ENCODE measurements around the gene PRUNE2.

Gene PRUNE2

DNA sequence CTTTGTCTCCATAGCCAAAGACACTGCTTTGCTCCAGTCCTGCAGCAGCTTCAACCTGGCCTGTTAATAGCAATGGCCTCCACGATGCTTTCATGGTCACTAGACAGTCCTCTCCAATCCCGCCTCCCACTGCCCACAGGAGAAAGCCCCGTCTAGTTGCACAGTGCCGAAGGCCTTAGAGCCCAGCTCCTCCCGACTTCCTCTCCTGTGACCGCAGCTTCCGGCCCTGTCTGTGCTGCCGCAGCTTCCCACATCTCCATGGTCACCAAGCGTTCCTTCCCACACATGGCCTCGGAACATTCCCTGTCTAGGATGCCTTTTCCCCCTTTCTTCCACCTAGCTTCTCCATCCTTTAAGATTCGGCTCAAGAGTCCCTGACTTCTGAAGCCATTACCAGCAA is 118.2 kb downstream of the PRUNE2 start:
- H3K4me1 ChIP-seq (ENCODE audit: insufficient read depth, low read length), result no peaks in the 10 kb centered on the region
- ATAC-seq (ENCODE audit: insufficient read depth, low read depth), result no peak
- H3K79me2 ChIP-seq (ENCODE audit: insufficient read depth, low read length), result no peaks in the 10 kb centered on the region
- H3K36me3 ChIP-seq (ENCODE audit: insufficient read depth, low read length), result no peaks in the 10 kb centered on the region
- H3K4me2 ChIP-seq (ENCODE audit: insufficient read depth, low read length), result no peak overlapping the region
- H2AFZ ChIP-seq (ENCODE audit: low read depth, low read length), result no peak overlapping the region
- H3K4me3 ChIP-seq (ENCODE audit: low read depth in 1 of 2, low read length in 2 of 2), result no peak overlapping the region
- no peak for TF ChIP-seq EZH2 (IDR thresholded peaks at IDR 0.05; ENCODE audit: borderline replicate concordance, low read depth, low read length, severe bottlenecking)
- TF ChIP-seq, protein P1, sequence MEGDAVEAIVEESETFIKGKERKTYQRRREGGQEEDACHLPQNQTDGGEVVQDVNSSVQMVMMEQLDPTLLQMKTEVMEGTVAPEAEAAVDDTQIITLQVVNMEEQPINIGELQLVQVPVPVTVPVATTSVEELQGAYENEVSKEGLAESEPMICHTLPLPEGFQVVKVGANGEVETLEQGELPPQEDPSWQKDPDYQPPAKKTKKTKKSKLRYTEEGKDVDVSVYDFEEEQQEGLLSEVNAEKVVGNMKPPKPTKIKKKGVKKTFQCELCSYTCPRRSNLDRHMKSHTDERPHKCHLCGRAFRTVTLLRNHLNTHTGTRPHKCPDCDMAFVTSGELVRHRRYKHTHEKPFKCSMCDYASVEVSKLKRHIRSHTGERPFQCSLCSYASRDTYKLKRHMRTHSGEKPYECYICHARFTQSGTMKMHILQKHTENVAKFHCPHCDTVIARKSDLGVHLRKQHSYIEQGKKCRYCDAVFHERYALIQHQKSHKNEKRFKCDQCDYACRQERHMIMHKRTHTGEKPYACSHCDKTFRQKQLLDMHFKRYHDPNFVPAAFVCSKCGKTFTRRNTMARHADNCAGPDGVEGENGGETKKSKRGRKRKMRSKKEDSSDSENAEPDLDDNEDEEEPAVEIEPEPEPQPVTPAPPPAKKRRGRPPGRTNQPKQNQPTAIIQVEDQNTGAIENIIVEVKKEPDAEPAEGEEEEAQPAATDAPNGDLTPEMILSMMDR (IDR thresholded peaks at IDR 0.05; ENCODE audit: borderline replicate concordance, extremely low read depth, low read length, poor library complexity, severe bottlenecking), result no peak
- no peak for DNase-seq
- H3K9me3 ChIP-seq (ENCODE audit: insufficient read depth, low read length, severe bottlenecking), result no peaks in the 10 kb centered on the region
- no peaks in the 10 kb centered on the region for H4K20me1 ChIP-seq (ENCODE audit: insufficient read depth, low read length)
- H3K27ac ChIP-seq (ENCODE audit: low read length), result no peak overlapping the region
- H3K27me3 ChIP-seq (ENCODE audit: insufficient read depth, low read length, poor library complexity), result no peaks in the 10 kb centered on the region
- no peak overlapping the region for H3K9ac ChIP-seq (ENCODE audit: low read depth, low read length)

DNA sequence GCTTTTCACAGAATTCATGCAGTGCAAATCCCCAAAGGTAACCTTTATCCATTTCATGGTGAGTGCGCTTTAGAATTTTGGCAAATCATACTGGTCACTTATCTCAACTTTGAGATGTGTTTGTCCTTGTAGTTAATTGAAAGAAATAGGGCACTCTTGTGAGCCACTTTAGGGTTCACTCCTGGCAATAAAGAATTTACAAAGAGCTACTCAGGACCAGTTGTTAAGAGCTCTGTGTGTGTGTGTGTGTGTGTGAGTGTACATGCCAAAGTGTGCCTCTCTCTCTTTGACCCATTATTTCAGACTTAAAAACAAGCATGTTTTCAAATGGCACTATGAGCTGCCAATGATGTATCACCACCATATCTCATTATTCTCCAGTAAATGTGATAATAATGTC is 120.4 kb downstream of the PRUNE2 start:
- no peak for ATAC-seq (ENCODE audit: insufficient read depth, low read depth)
- Histone ChIP-seq H3K27ac (ENCODE audit: low read length) (no peak overlapping the region), H3K4me3 (ENCODE audit: low read depth in 1 of 2, low read length in 2 of 2) (no peak overlapping the region), H3K36me3 (ENCODE audit: insufficient read depth, low read length) (no peaks in the 10 kb centered on the region), H4K20me1 (ENCODE audit: insufficient read depth, low read length) (no peaks in the 10 kb centered on the region), H3K27me3 (ENCODE audit: insufficient read depth, low read length, poor library complexity) (no peaks in the 10 kb centered on the region), H3K4me2 (ENCODE audit: insufficient read depth, low read length) (no peak overlapping the region), H2AFZ (ENCODE audit: low read depth, low read length) (no peak overlapping the region), H3K9me3 (ENCODE audit: insufficient read depth, low read length, severe bottlenecking) (no peaks in the 10 kb centered on the region), H3K9ac (ENCODE audit: low read depth, low read length) (no peak overlapping the region), H3K79me2 (ENCODE audit: insufficient read depth, low read length) (no peaks in the 10 kb centered on the region), H3K4me1 (ENCODE audit: insufficient read depth, low read length) (no peaks in the 10 kb centered on the region)
- no peak for TF ChIP-seq EZH2 (IDR thresholded peaks at IDR 0.05; ENCODE audit: borderline replicate concordance, low read depth, low read length, severe bottlenecking)
- TF ChIP-seq, protein P1 (IDR thresholded peaks at IDR 0.05; ENCODE audit: borderline replicate concordance, extremely low read depth, low read length, poor library complexity, severe bottlenecking), result no peak
- DNase-seq, result no peak

DNA sequence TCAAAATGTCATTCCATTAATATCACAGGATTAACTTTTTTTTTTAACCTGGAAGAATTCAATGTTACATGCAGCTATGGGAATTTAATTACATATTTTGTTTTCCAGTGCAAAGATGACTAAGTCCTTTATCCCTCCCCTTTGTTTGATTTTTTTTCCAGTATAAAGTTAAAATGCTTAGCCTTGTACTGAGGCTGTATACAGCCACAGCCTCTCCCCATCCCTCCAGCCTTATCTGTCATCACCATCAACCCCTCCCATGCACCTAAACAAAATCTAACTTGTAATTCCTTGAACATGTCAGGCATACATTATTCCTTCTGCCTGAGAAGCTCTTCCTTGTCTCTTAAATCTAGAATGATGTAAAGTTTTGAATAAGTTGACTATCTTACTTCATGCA is 121.0 kb downstream of the PRUNE2 start:
- DNase-seq (no peak), ATAC-seq (ENCODE audit: insufficient read depth, low read depth) (no peak)
- no peak overlapping the region for H3K9ac ChIP-seq (ENCODE audit: low read depth, low read length)
- no peak overlapping the region for H3K4me3 ChIP-seq (ENCODE audit: low read depth in 1 of 2, low read length in 2 of 2)
- H3K27ac ChIP-seq (ENCODE audit: low read length), result no peak overlapping the region
- TF ChIP-seq EZH2 (IDR thresholded peaks at IDR 0.05; ENCODE audit: borderline replicate concordance, low read depth, low read length, severe bottlenecking), result no peak
- TF ChIP-seq, protein P1 (IDR thresholded peaks at IDR 0.05; ENCODE audit: borderline replicate concordance, extremely low read depth, low read length, poor library complexity, severe bottlenecking), result no peak
- no peak overlapping the region for H2AFZ ChIP-seq (ENCODE audit: low read depth, low read length)
- no peaks in the 10 kb centered on the region for H3K79me2 ChIP-seq (ENCODE audit: insufficient read depth, low read length)
- H3K4me2 ChIP-seq (ENCODE audit: insufficient read depth, low read length), result no peak overlapping the region
- H4K20me1 ChIP-seq (ENCODE audit: insufficient read depth, low read length), result no peaks in the 10 kb centered on the region
- no peaks in the 10 kb centered on the region for H3K27me3 ChIP-seq (ENCODE audit: insufficient read depth, low read length, poor library complexity)
- no peaks in the 10 kb centered on the region for H3K4me1 ChIP-seq (ENCODE audit: insufficient read depth, low read length)
- no peaks in the 10 kb centered on the region for H3K9me3 ChIP-seq (ENCODE audit: insufficient read depth, low read length, severe bottlenecking)
- no peaks in the 10 kb centered on the region for H3K36me3 ChIP-seq (ENCODE audit: insufficient read depth, low read length)
